Suprapubic skin (tissue), 4 donors: Measurements from ENCODE around the gene MTREX. TPM values are rescaled to one million over a fixed set of nuclear protein-coding genes. Genes with fewer than 3 reads are reported as not detected.

ENCODE experiments used
- DNase-seq, 2 donors: peaks; one replicate each; pipeline ENCODE4 v3.0.0-alpha.2; 2019; ENCODE audit warnings: low spot score in 2 of 2
- H3K27ac ChIP-seq: fragments of 200-600 bp; sonication (generic); one replicate; pipeline ENCODE4 v1.5.1; 2019
- H3K27me3 ChIP-seq: fragments of 200-600 bp; sonication (generic); one replicate; pipeline ENCODE4 v1.5.1; 2019
- H3K36me3 ChIP-seq: fragments of 200-600 bp; sonication (generic); one replicate; pipeline ENCODE4 v1.5.1; 2019
- H3K4me1 ChIP-seq: fragments of 200-600 bp; sonication (generic); one replicate; pipeline ENCODE4 v1.5.1; 2019
- H3K4me3 ChIP-seq: fragments of 200-600 bp; sonication (generic); one replicate; pipeline ENCODE4 v1.5.1; 2019; ENCODE audit warnings: mild to moderate bottlenecking
- H3K9me3 ChIP-seq: fragments of 200-600 bp; sonication (generic); one replicate; pipeline ENCODE4 v1.5.1; 2019
- CTCF ChIP-seq, 2 donors: fragments of 200-600 bp in 1 of 2; fragments of 450-650 bp in 1 of 2; sonication (generic) in 1 of 2; IDR thresholded peaks; one replicate each; pipeline ENCODE4 v1.5.1; 2016 to 2019; ENCODE audit warnings: antibody characterized with exemption in 2 of 2, mild to moderate bottlenecking in 1 of 2, moderate library complexity in 1 of 2
- EP300 ChIP-seq: sonication (generic); formaldehyde crosslinking; IDR thresholded peaks from one replicate; pipeline ENCODE4 v1.6.1; 2017; ENCODE audit warnings: antibody characterized with exemption
- POLR2A ChIP-seq, 2 donors: fragments of 450-650 bp; IDR thresholded peaks; one replicate each; pipeline ENCODE4 v1.6.1; 2017; ENCODE audit warnings: antibody characterized with exemption in 2 of 2, mild to moderate bottlenecking in 2 of 2, moderate library complexity in 2 of 2
- POLR2AphosphoS5 ChIP-seq, 3 donors: sonication (generic); formaldehyde crosslinking; IDR thresholded peaks; one replicate each; pipeline ENCODE4 v1.6.1; 2017; ENCODE audit warnings: antibody characterized with exemption in 3 of 3
- WGBS: methylation state at CpG from one replicate; pipeline ENCODE4 v1.1.5; 2018; 5-methylcytosine and 5-hydroxymethylcytosine counted together
- total RNA-seq, 4 donors: library from RNA; depleted of rRNA; stranded (reverse); fragments of >200 nt; gene quantifications; one replicate each; pipeline ENCODE4 v1.1.0, GENCODE V29; 2016

MTREX gene
- total RNA-seq, 4 donors from 2014 or later: 50.0 to 131 (median 70.8) TPM

GRCh38 chr5:55333811-55334210 is 26.0 kb downstream of the MTREX start:
- Histone ChIP-seq H3K9me3 (no peaks in the 10 kb centered on the region), H3K27me3 (no peaks in the 10 kb centered on the region), H3K27ac (no peak overlapping the region), H3K36me3 (peaks cover 36% of the 10 kb centered on the region), H3K4me1 (no peaks in the 10 kb centered on the region), H3K4me3 (no peak overlapping the region)
- 97% methylated on average over 2 of the region's 2 CpGs for WGBS
- TF ChIP-seq EP300 (no peak), CTCF (IDR thresholded peaks at IDR 0.05) (no peak), POLR2A (IDR thresholded peaks at IDR 0.05) (no peak)
- DNase-seq: no peak

DNA sequence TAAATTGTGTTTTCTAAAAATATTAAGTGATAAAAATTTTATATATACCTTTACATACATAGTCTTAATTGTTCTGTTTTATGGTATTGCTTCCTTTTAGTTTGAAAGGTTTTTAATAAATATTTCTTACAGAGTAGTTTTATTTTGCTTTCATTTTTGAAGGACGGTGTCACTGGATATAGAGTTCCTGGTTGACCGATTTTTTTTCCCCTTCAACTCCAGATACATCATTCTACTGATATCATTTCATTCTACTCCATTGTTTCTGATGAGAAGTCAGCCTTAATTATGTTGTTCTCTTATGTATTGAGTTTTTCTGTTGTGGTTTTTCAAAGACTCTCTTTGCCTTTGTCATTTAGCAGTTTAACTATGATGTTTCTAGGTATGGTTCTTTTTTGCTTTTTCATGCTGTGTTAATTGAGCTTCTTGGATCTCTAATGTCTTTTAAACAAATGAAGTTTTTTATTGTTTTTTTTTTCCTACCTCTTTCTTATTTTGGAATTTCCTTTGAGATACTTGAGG is 30.4 kb downstream of the MTREX start:
- Histone ChIP-seq H3K27me3 (no peaks in the 10 kb centered on the region), H3K9me3 (no peaks in the 10 kb centered on the region), H3K4me3 (no peak overlapping the region), H3K27ac (no peak overlapping the region), H3K36me3 (peaks cover 21% of the 10 kb centered on the region), H3K4me1 (no peaks in the 10 kb centered on the region)
- no peak for DNase-seq
- WGBS: 78% methylated on average over 2 of the region's 2 CpGs
- TF ChIP-seq CTCF (IDR thresholded peaks at IDR 0.05): no peak
- no peak for TF ChIP-seq POLR2A (IDR thresholded peaks at IDR 0.05)
- no peak for TF ChIP-seq POLR2AphosphoS5 (IDR thresholded peaks at IDR 0.05)
- TF ChIP-seq EP300: no peak

DNA sequence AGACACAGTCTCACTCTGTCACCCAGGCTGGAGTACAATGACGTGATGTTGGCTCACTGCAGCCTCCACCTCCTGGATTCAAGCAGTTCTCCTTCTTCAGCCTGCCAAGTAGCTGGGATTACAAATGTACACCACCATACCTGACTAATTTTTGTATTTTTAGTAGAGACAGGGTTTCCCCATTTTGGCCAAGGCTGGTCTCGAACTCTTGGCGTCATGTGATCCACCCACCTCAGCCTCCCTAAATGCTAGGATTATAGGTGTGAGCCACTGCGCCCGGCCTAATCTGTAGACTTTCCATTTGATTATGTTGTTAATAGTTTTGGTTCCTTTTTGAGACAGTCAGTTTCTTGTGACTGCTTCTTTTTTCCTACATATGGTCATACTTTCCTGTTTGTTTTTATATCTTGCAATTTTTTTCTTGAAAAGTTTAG is 31.0 kb downstream of the MTREX start:
- 83% methylated on average over 5 of the region's 5 CpGs for WGBS
- Histone ChIP-seq H3K4me1 (no peaks in the 10 kb centered on the region), H3K27me3 (no peaks in the 10 kb centered on the region), H3K9me3 (no peaks in the 10 kb centered on the region), H3K4me3 (no peak overlapping the region), H3K27ac (no peak overlapping the region), H3K36me3 (peaks cover 25% of the 10 kb centered on the region)
- no peak for DNase-seq
- TF ChIP-seq POLR2AphosphoS5 (IDR thresholded peaks at IDR 0.05): no peak
- no peak for TF ChIP-seq EP300
- TF ChIP-seq CTCF (IDR thresholded peaks at IDR 0.05): no peak
- TF ChIP-seq POLR2A (IDR thresholded peaks at IDR 0.05): no peak

DNA sequence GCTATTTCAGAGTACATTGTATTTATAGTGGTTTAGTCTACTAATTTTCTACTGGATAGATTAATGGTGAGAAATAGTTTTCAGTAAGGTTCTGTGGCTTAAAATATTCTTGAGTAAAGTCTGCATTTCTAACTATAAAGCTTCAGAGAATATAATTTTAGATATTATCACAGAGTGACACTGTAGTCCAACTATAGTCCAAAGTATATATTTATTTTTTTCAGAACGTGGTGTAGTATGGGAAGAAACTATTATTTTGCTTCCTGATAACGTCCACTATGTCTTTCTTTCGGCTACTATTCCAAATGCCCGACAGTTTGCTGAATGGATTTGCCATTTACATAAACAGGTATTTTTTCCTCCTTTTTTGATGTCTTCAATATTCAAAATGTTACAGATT is 35.3 kb downstream of the MTREX start:
- H3K27ac ChIP-seq: no peak overlapping the region
- 95% methylated on average over 4 of the region's 4 CpGs for WGBS
- peaks cover 47% of the 10 kb centered on the region for H3K36me3 ChIP-seq
- no peak overlapping the region for H3K4me3 ChIP-seq
- no peak for DNase-seq
- no peaks in the 10 kb centered on the region for H3K4me1 ChIP-seq
- H3K9me3 ChIP-seq: no peaks in the 10 kb centered on the region
- no peaks in the 10 kb centered on the region for H3K27me3 ChIP-seq
- no peak for TF ChIP-seq EP300
- no peak for TF ChIP-seq POLR2A (IDR thresholded peaks at IDR 0.05)
- TF ChIP-seq CTCF (IDR thresholded peaks at IDR 0.05): no peak
- no peak for TF ChIP-seq POLR2AphosphoS5 (IDR thresholded peaks at IDR 0.05)

DNA sequence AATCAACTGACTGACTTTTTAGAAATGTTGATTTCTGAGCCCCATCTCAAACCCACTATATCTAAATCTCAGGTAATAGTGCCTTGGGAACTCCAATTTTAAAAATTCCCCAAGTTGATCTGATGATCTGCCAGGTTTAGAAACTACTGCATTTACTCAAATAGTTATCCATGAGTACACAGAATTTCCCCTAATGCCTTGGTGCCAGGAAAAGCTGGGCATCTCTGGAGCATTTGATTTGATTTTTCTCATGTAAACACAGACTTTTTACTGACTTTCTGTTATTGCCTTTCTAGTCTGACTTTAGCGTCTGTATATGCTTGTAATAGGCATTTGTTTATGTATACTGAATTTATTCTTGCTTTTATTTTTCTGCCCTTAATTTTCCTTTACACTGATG is 35.8 kb downstream of the MTREX start:
- DNase-seq: no peak
- Histone ChIP-seq H3K27ac (no peak overlapping the region), H3K4me3 (no peak overlapping the region), H3K27me3 (no peaks in the 10 kb centered on the region), H3K4me1 (no peaks in the 10 kb centered on the region), H3K36me3 (peaks cover 52% of the 10 kb centered on the region), H3K9me3 (no peaks in the 10 kb centered on the region)
- 75% methylated on average over 1 of the region's 1 CpG for WGBS
- TF ChIP-seq CTCF (IDR thresholded peaks at IDR 0.05) (no peak), EP300 (no peak)
